Mesodermal cell (in vitro differentiated cells): Measurements from ENCODE around the gene CACNG4.
"Not testable (repeated sequence)": the region's sequence is repeated elsewhere in the genome, so short reads cannot be mapped to it uniquely, and the experiment has no call there.

ENCODE experiments used
- H3K27ac ChIP-seq: 2 replicates; pipeline ENCODE4 v1.7.0; 2013; ENCODE audit warnings: mild to moderate bottlenecking, low read depth, low read length, moderate library complexity; ENCODE audit not compliant: severe bottlenecking
- H3K36me3 ChIP-seq: 2 replicates; pipeline ENCODE4 v1.7.1; 2013; ENCODE audit warnings: mild to moderate bottlenecking, low read length, moderate library complexity; ENCODE audit not compliant: control insufficient read depth, insufficient read depth
- H3K4me1 ChIP-seq: one replicate; pipeline ENCODE4 v1.7.1; 2013; ENCODE audit warnings: mild to moderate bottlenecking, low read length; ENCODE audit not compliant: insufficient read depth, control insufficient read depth, poor library complexity, severe bottlenecking
- H3K4me3 ChIP-seq: 2 replicates; pipeline ENCODE4 v1.7.0; 2013; ENCODE audit warnings: low read length, control low read depth, mild to moderate bottlenecking; ENCODE audit not compliant: insufficient read depth, poor library complexity, severe bottlenecking; ENCODE audit errors: extremely low read depth
- H3K9me3 ChIP-seq: 2 replicates; pipeline ENCODE4 v1.7.1; 2013; ENCODE audit warnings: mild to moderate bottlenecking, low read length, moderate library complexity; ENCODE audit not compliant: control insufficient read depth
- WGBS, 2 experiments: methylation state at CpG; one replicate each; pipeline ENCODE4 v1.1.5; 2013; ENCODE audit warnings: missing lambda C conversion rate in 2 of 2; ENCODE audit not compliant: insufficient coverage in 2 of 2; 5-methylcytosine and 5-hydroxymethylcytosine counted together

Gene CACNG4

DNA sequence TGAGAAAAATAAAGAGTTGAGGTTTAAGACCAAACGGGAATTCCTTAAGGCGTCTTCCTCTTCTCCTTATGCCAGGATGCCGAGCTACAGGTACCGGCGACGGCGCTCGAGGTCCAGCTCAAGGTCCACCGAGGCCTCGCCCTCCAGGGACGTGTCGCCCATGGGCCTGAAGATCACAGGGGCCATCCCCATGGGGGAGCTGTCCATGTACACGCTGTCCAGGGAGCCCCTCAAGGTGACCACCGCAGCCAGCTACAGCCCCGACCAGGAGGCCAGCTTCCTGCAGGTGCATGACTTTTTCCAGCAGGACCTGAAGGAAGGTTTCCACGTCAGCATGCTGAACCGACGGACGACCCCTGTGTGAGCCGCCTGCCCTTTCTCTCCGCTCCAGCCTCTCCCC lies 66.1 kb downstream of the CACNG4 start:
- H3K9me3 ChIP-seq = no peaks in the 10 kb centered on the region
- H3K27ac ChIP-seq = no peak overlapping the region
- H3K4me1 ChIP-seq = no peaks in the 10 kb centered on the region
- no peaks in the 10 kb centered on the region for H3K36me3 ChIP-seq
- 90 to 92% methylated on average over 21 of the region's 21 CpGs for WGBS, 2 experiments
- H3K4me3 ChIP-seq = no peak overlapping the region

DNA sequence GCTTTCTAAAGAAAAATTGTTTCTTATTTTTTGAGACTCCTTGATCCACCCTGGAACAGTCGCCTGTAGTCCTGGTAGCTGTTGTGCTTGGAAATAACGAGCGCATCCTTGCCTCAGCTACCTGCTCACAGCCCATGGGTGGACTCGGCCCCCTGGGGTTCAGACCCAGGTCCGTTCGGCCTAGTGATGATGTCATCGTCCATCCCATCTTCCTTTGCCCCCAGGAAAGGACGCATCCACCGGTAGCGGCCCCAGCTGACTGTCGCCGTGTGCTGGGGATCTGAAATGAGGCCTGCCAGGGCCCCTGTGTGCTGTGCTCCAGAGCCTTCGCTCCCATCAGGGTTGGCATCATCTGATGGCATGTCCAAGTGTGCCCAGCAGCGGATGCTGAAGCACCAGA lies 67.9 kb downstream of the CACNG4 start:
- no peaks in the 10 kb centered on the region for H3K4me1 ChIP-seq
- H3K36me3 ChIP-seq = no peaks in the 10 kb centered on the region
- WGBS, 2 experiments = 92 to 93% methylated on average over 14 of the region's 14 CpGs
- H3K27ac ChIP-seq = no peak overlapping the region
- no peaks in the 10 kb centered on the region for H3K9me3 ChIP-seq
- no peak overlapping the region for H3K4me3 ChIP-seq

DNA sequence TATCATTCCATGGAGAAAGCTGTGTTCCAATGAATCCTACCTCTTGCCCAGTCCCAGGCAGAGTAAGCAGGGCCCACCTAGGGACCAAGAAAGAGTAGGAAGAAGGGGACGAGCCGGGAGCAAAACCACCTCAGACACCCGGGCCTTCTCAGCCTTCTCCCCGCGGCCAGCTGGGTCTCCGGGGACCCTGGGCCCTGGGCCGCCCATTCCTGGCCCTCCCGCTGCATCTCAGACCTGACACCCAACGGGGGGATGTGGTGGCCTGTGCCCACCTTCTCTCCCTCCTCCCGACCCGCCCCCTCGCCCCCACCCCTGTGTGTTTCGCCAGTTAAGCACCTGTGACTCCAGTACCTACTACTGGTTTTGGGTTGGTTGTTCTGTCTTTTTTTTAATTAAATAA lies 68.5 kb downstream of the CACNG4 start:
- no peaks in the 10 kb centered on the region for H3K36me3 ChIP-seq
- H3K4me3 ChIP-seq = no peak overlapping the region
- no peaks in the 10 kb centered on the region for H3K4me1 ChIP-seq
- no peaks in the 10 kb centered on the region for H3K9me3 ChIP-seq
- no peak overlapping the region for H3K27ac ChIP-seq
- WGBS, 2 experiments = 81 to 98% methylated on average over 4 to 7 of the region's 13 CpGs

DNA sequence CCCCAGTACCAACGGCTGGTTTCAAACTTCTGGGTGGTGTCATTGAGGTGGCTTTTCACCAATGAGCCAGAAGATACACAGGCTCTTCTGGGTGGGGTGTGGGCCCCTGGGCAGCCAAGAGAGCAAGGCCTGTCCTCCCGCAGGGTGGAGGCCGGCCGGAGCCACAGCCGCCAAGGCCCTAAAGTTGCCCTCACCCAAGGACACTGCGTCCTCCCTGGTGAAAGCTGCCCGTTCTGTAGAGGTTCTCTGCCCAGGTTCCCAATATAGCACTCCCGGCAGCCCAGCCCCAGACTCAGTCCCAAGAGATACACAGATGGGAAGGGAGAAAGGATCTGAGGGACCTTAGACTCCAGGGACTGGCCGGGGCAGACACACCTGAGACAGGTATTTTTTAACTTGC lies 69.1 kb downstream of the CACNG4 start:
- WGBS, 2 experiments = 94 to 98% methylated on average over 7 to 8 of the region's 9 CpGs
- H3K9me3 ChIP-seq = no peaks in the 10 kb centered on the region
- H3K27ac ChIP-seq = no peak overlapping the region
- H3K4me1 ChIP-seq = no peaks in the 10 kb centered on the region
- H3K4me3 ChIP-seq = no peak overlapping the region
- H3K36me3 ChIP-seq = no peaks in the 10 kb centered on the region

DNA sequence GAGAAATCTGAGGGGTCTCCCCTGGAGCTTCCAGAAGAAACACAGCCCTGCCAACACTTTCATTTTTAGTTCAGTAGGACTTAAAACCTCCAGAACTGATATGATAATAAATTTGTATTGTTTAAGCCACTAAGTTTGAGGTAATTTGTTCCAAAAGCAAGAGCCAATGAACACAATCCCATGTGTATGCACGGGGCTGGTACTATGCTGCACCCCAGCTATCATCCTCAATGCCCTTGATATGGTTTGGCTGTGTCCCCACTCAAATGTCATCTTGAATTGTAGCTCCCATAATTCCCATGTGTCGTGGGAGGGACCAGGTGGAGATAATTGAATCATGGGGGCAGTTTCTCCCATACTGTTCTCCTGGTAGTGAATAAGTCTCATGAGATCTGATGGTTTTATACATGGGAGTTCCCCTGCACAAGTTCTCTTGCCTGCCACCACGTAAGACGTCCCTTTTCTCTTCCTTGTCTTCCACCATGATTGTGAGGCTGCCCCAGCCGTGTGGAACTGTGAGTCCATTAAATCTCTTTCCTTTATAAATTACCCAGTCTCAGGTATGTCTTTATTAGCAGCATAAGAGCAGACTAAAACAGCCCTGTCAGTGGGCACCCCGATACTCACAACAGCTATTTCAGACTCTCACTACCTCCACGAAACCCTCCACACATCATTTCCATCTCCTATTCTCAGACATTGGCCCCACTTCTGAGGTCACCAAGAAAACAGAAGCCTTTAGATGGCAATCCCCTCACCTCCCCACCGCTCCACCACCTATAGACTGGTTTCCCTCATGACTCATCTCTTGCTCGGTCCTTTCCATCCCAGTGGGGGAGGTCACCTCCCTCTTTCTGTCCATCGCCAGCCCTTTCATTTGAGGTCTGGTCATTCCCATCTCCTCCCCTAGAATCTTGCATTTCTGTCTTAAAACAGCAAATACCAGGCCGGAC lies 70.9 kb downstream of the CACNG4 start:
- no peak overlapping the region for H3K27ac ChIP-seq
- H3K36me3 ChIP-seq = no peaks in the 10 kb centered on the region
- no peaks in the 10 kb centered on the region for H3K4me1 ChIP-seq
- H3K4me3 ChIP-seq = no peak overlapping the region
- WGBS, 2 experiments = 76 to 83% methylated on average over 11 of the region's 11 CpGs
- H3K9me3 ChIP-seq = no peaks in the 10 kb centered on the region

DNA sequence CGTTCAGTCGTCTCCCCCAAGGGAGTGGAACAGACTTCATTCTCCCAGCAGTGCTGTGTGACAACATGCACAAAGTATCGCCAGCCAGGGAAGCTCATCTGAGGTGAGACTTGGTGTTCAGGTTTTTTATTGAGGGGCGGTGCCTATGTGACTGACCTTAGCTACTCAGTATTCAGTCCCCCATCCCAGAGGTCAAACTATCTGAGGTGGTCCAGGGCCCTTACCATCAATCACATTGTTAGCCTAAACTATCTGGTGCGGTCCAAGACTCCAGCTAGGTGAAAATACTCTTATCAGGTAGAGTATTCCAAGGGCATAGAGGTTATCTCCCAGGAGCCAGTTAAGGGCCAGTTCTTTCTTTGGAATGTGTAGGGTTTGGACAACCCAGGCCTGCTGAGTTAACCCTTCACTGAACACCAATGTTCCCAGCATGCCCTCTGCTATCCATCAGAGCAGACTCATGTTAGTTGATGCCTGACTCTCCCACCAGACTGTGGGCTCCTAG lies 74.4 kb downstream of the CACNG4 start:
- 94 to 100% methylated on average over 2 to 4 of the region's 5 CpGs for WGBS, 2 experiments
- no peaks in the 10 kb centered on the region for H3K36me3 ChIP-seq

DNA sequence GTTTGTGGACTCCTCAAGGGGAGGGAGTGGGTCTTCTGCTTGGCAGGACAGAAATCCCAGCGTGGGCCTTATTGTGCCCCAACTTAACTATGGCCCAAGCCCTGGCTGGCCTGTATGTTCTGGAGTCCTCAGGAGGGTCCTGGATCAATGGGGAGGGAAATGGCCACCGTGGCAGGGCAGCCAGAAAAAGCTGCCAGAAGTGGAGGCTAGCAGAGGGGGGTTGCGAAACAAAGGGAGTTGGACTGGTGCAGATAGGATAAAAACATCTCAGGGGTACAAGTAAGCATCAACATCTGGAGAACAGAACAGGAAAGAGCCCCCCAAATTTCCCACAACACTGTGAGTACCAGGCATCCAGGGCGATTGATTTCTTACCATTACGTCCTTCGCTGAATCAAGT lies 76.1 kb downstream of the CACNG4 start:
- H3K9me3 ChIP-seq = no peaks in the 10 kb centered on the region
- 85 to 97% methylated on average over 5 to 6 of the region's 6 CpGs for WGBS, 2 experiments
- no peak overlapping the region for H3K4me3 ChIP-seq
- no peaks in the 10 kb centered on the region for H3K36me3 ChIP-seq
- no peaks in the 10 kb centered on the region for H3K4me1 ChIP-seq
- no peak overlapping the region for H3K27ac ChIP-seq

More for the DNA sequence above, 74.4 kb downstream of the CACNG4 start:
- Histone ChIP-seq H3K27ac (no peak overlapping the region), H3K9me3 (no peaks in the 10 kb centered on the region), H3K4me1 (no peaks in the 10 kb centered on the region), H3K4me3 (no peak overlapping the region)

DNA sequence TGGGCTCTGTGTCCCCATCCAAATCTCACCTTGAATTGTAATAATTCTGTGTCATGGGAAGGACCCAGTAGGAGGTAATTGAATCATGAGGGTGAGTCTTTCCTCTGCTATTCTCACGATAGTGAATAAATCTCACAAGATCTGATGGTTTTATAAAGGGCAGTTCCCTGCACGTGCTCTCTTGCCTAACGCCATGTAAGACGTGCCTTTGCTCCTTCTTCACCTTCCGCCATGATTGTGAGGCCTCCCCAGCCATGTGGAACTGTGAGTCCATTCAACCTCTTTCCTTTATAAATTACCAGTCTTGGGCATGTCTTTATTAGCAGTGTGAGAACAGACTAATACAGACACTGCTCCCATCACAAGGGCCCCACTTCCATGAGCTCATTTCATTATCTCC lies 76.6 kb downstream of the CACNG4 start:
- not testable (repeated sequence) for H3K4me3 ChIP-seq, H3K36me3 ChIP-seq, H3K9me3 ChIP-seq, H3K4me1 ChIP-seq, H3K27ac ChIP-seq
- 92% methylated on average over 5 of the region's 5 CpGs; no CpG with 5 or more reads in 1 of the 2 experiments for whole genome bisulfite sequencing, 2 experiments

DNA sequence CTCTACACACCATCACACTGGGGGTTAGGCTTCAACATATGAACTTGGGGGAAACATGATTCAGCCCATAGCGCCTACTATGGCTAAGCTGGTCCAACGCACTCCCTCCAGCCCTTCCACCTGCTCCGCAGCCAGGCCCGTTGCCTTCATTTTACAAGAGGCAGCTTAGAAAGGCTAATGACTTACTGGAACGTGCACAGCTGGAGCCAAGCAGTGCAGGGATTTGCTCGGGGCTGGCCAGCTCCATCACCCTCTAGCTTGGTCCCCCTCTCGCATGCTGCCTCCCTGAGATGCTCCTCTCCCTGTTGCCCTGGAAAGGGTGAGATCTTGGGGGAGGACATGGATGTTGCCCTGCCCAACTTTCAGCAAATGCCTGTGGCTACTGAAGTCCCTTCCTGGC lies 77.0 kb downstream of the CACNG4 start:
- Histone ChIP-seq H3K4me3 (no peak overlapping the region), H3K27ac (no peak overlapping the region), H3K9me3 (no peaks in the 10 kb centered on the region), H3K36me3 (no peaks in the 10 kb centered on the region), H3K4me1 (no peaks in the 10 kb centered on the region)
- WGBS, 2 experiments = 75 to 81% methylated on average over 5 to 7 of the region's 7 CpGs

DNA sequence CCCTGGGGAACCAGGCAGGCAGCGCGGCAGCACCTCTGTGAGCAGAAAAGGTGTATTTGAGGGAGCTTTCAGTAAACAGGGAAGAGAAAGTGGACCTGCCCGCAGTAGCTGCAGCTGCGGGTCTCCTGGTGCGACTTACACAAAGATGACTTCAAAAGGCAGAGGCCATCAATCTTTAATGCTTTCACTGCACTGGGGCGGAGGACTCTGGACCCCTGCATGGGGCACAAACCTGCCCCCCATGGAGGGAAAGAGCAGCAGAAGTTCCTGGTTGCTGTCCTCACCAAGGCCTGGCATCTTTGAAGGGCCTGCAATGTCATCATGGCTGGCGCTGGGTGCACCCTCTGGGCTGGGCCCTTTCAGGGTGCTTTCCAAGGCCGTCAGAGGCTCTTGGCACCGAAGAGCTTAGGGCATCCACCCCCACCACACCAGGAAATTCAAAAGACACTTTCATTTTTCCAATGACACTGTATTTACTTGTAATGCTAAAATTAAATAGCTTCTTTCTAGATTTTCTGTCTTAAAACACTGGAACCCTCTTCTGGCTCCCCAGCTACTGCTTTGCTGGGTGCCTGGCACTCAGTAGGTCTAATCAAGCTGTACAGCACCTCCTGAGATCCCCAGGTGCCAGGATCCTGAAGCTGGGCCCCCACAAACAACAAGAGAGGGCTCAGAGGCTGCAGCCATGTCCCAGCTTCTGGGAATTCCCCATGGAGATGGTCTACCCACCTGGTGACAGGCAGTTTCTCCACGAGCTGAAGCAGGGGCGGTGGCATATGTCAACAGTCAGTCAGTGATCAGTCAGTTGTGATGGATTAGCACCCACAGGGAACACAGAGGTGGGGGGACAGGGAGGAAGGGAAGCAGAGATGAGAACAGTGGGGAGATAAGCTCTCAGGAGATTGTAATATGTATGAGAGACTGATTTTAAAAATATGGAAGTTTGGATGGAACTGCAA lies 77.7 kb downstream of the CACNG4 start:
- no peaks in the 10 kb centered on the region for H3K4me1 ChIP-seq
- 77 to 80% methylated on average over 9 to 10 of the region's 11 CpGs for WGBS, 2 experiments
- H3K27ac ChIP-seq = no peak overlapping the region
- no peak overlapping the region for H3K4me3 ChIP-seq
- no peaks in the 10 kb centered on the region for H3K36me3 ChIP-seq
- peaks cover 2% of the 10 kb centered on the region for H3K9me3 ChIP-seq
